PC-3 (cell line): Measurements from ENCODE around the gene HYLS1.

Experiments
- CTCF ChIP-seq: fragments of 300-600 bp; sonication (generic); conservative IDR thresholded peaks from 2 replicates; pipeline ENCODE4 v1.5.1; 2017; ENCODE audit warnings: antibody characterized with exemption, low read depth, mild to moderate bottlenecking, low read length
- EZH2 ChIP-seq: fragments of 300-600 bp; sonication (generic); IDR thresholded peaks from one replicate; pipeline ENCODE4 v1.6.1; 2017; ENCODE audit warnings: antibody characterized with exemption, mild to moderate bottlenecking, low read length; ENCODE audit not compliant: unreplicated experiment

GRCh38 chr11:125946712-125947418 lies 59.4 kb downstream of the HYLS1 start:
- TF ChIP-seq CTCF: no peak
- no peak for TF ChIP-seq EZH2
